K562 (cell line): ENCODE measurements around the gene INTS1. TPM values are rescaled to one million over a fixed set of nuclear protein-coding genes. Genes with fewer than 3 reads are reported as not detected.
A peak's percentile ranks its signal among the peaks of the same experiment; 100 is the strongest.

Experiments used
- ATAC-seq: fragments of 200-7000 bp; cut with Tn5 transposase; 3 replicates; pipeline ENCODE4 v1.9.1; 2020; ENCODE audit warnings: moderate library complexity
- BruUV-seq: library from RNA; stranded (reverse); fragments of 400-500 nt; replicated peaks from 2 replicates; lab custom pipeline; 2021; lab: Mats Ljungman, UMichigan
- CTCF ChIA-PET: fragments of 300-600 bp; formaldehyde crosslinking; extraction: SDS; loops from one replicate; lab custom pipeline; 2021; ENCODE audit warnings: low intra/inter-chr PET ratio; lab: Yijun Ruan, JAX
- POLR2A ChIA-PET: fragments of 300-600, 350-650 bp; sonication (Branson Sonifier 250); formaldehyde crosslinking; extraction: SDS; loops from one replicate; lab custom pipeline; 2021; ENCODE audit warnings: antibody characterized with exemption, inconsistent platforms; lab: Yijun Ruan, JAX
- DNase-seq, 4 experiments: peaks; one replicate each; pipeline versions ENCODE4 v3.0.0 to v3.0.0-alpha.2; 2011 to 2018; ENCODE audit warnings: low spot score in 3 of 4, mixed read lengths in 3 of 4; ENCODE audit errors: extremely low read depth in 1 of 4
- FAIRE-seq: peaks from 2 replicates; lab custom pipeline; 2011; peaks lifted over from hg19 to GRCh38; lab: Jason Lieb, UNC
- H2AFZ ChIP-seq: 2 replicates; pipeline ENCODE4 v1.6.0; 2011; ENCODE audit warnings: low read depth, low read length, control low read depth, inconsistent platforms
- H3K27ac ChIP-seq: fragments of 200-600 bp; 3 replicates; pipeline ENCODE4 v1.8.0; 2011; ENCODE audit warnings: low read depth, mild to moderate bottlenecking, control low read depth, inconsistent platforms, low read length, moderate library complexity, mixed read lengths; ENCODE audit errors: extremely low read depth
- H3K27me3 ChIP-seq, 2 experiments: fragments of 300-600 bp in 1 of 2; 2 replicates in 1 of 2; 3 replicates in 1 of 2; pipeline versions ENCODE4 v1.6.0 to v1.8.0; 2011; ENCODE audit warnings: inconsistent platforms in 2 of 2, low read length in 2 of 2, mild to moderate bottlenecking in 1 of 2, mixed read lengths in 1 of 2, moderate library complexity in 1 of 2; ENCODE audit not compliant: control insufficient read depth in 2 of 2, insufficient read depth in 2 of 2
- H3K36me3 ChIP-seq: fragments of 300-600 bp; 3 replicates; pipeline ENCODE4 v1.8.0; 2011; ENCODE audit warnings: mild to moderate bottlenecking, low read length, inconsistent platforms; ENCODE audit not compliant: control insufficient read depth, insufficient read depth
- H3K4me1 ChIP-seq, 2 experiments: fragments of 200-600 bp in 1 of 2; replicated peaks in 1 of 2; 2 replicates in 1 of 2; 3 replicates in 1 of 2; pipeline versions ENCODE4 v1.5.1 to v1.8.0; 2011; ENCODE audit warnings: inconsistent platforms in 2 of 2, low read length in 2 of 2, mild to moderate bottlenecking in 1 of 2, mixed read lengths in 1 of 2, moderate library complexity in 1 of 2; ENCODE audit not compliant: control insufficient read depth in 2 of 2, insufficient read depth in 2 of 2
- H3K4me2 ChIP-seq: 2 replicates; pipeline ENCODE4 v1.6.1; 2011; ENCODE audit warnings: low read length, control low read depth, inconsistent platforms, mixed read lengths; ENCODE audit not compliant: insufficient read depth
- H3K4me3 ChIP-seq: fragments of 200-600 bp; sonication (generic), shearing (Covaris generic); 2 replicates; pipeline ENCODE4 v1.5.1; 2016; ENCODE audit warnings: control low read depth, inconsistent platforms
- H3K79me2 ChIP-seq: fragments of 200-600 bp; 3 replicates; pipeline ENCODE4 v1.8.0; 2011; ENCODE audit warnings: low read length, inconsistent platforms; ENCODE audit not compliant: control insufficient read depth, insufficient read depth
- H3K9ac ChIP-seq, 2 experiments: 2 replicates each; pipeline versions ENCODE4 v1.6.0 to v1.6.1; 2011; ENCODE audit warnings: low read depth in 2 of 2, low read length in 2 of 2, control low read depth in 1 of 2, inconsistent platforms in 1 of 2, mild to moderate bottlenecking in 1 of 2, mixed read lengths in 1 of 2; ENCODE audit not compliant: insufficient read depth in 1 of 2
- H3K9me1 ChIP-seq: one replicate; pipeline ENCODE4 v1.6.0; 2011; ENCODE audit warnings: inconsistent platforms, mild to moderate bottlenecking, low read length, moderate library complexity; ENCODE audit not compliant: control insufficient read depth, insufficient read depth
- H3K9me3 ChIP-seq: replicated peaks from 2 replicates; pipeline ENCODE4 v1.5.1; 2011; ENCODE audit warnings: low read depth, low read length, inconsistent platforms; ENCODE audit not compliant: control insufficient read depth, insufficient read depth
- H4K20me1 ChIP-seq: replicated peaks from 2 replicates; pipeline ENCODE4 v1.6.1; 2011; ENCODE audit warnings: low read length, inconsistent platforms, mixed read lengths; ENCODE audit not compliant: control insufficient read depth, insufficient read depth
- ARID1B ChIP-seq: fragments of 450-650 bp; IDR thresholded peaks from 2 replicates; pipeline ENCODE4 v1.6.1; 2016; ENCODE audit warnings: antibody characterized with exemption, mild to moderate bottlenecking, inconsistent platforms
- FOXJ2 ChIP-seq: fragments of 200-800 bp; sonication (Bioruptor generic); IDR thresholded peaks from 2 replicates; pipeline ENCODE4 v1.6.1; 2016; ENCODE audit warnings: missing genetic modification characterization, missing compliant biosample characterization
- HEY1 ChIP-seq: fragments of 250-450 bp; sonication (Bioruptor Pico); IDR thresholded peaks from 2 replicates; pipeline ENCODE4 v1.5.0; 2020; ENCODE audit warnings: mild to moderate bottlenecking, moderate library complexity, borderline replicate concordance
- RCOR1 ChIP-seq, 2 experiments: IDR thresholded peaks; 2 replicates each; pipeline ENCODE4 v1.6.1; 2012; ENCODE audit warnings: low read depth in 2 of 2, low read length in 2 of 2, borderline replicate concordance in 1 of 2, improper control_type of control experiment in 1 of 2
- SIX5 ChIP-seq, 2 experiments: IDR thresholded peaks; 2 replicates each; pipeline ENCODE4 v1.6.1; 2011; ENCODE audit warnings: low read length in 2 of 2, borderline replicate concordance in 1 of 2, low read depth in 1 of 2, mild to moderate bottlenecking in 1 of 2, moderate library complexity in 1 of 2; ENCODE audit not compliant: insufficient read depth in 1 of 2
- TAF9B ChIP-seq: fragments of 450-650 bp; IDR thresholded peaks from 2 replicates; pipeline ENCODE4 v1.6.1; 2018; ENCODE audit warnings: mild to moderate bottlenecking; ENCODE audit not compliant: partially characterized antibody
- TEAD4 ChIP-seq, 2 experiments: sonication (generic) in 1 of 2; formaldehyde crosslinking in 1 of 2; IDR thresholded peaks; 2 replicates each; pipeline versions ENCODE4 v1.6.1 to v1.8.0; 2012 to 2022; ENCODE audit warnings: borderline replicate concordance in 1 of 2, inconsistent platforms in 1 of 2, low read length in 1 of 2, mild to moderate bottlenecking in 1 of 2, missing genetic modification reagents in 1 of 2
- TOE1 ChIP-seq, 2 experiments: fragments of 450-650 bp in 1 of 2; sonication (generic) in 1 of 2; formaldehyde crosslinking in 1 of 2; IDR thresholded peaks; 2 replicates each; pipeline versions ENCODE4 v1.7.1 to v1.8.0; 2016 to 2022; ENCODE audit warnings: borderline replicate concordance in 2 of 2, mild to moderate bottlenecking in 2 of 2, antibody characterized with exemption in 1 of 2, inconsistent platforms in 1 of 2, low read depth in 1 of 2, missing genetic modification reagents in 1 of 2, moderate library complexity in 1 of 2
- ZNF263 ChIP-seq: sonication (generic); formaldehyde crosslinking; IDR thresholded peaks from 2 replicates; pipeline ENCODE4 v1.8.0; 2022; ENCODE audit warnings: mild to moderate bottlenecking, missing genetic modification reagents, borderline replicate concordance
- ZNF584 ChIP-seq: fragments of 200-800 bp; sonication (Bioruptor generic); IDR thresholded peaks from 2 replicates; pipeline ENCODE4 v1.6.1; 2016; ENCODE audit warnings: low read depth, mild to moderate bottlenecking, missing genetic modification characterization, missing compliant biosample characterization
- WGBS: fragments of 100-300 bp; shearing (Covaris generic); methylation state at CpG from one replicate; pipeline ENCODE4 v1.1.6; 2016; ENCODE audit warnings: low coverage, mixed read lengths; ENCODE audit not compliant: insufficient coverage; ENCODE audit errors: missing lambda C conversion rate; 5-methylcytosine and 5-hydroxymethylcytosine counted together
- in situ Hi-C: fragments of 300-500 bp; cut with MboI; formaldehyde crosslinking; loops from 4 replicates; pipeline ENCODE4 v1.15.0; 2018; ENCODE audit warnings: inconsistent platforms, mixed read lengths
- intact Hi-C: fragments of 100-400 bp; cut with micrococcal nuclease; formaldehyde crosslinking; loops from 2 replicates; pipeline ENCODE4 v1.14.2; 2022
- polyA plus RNA-seq, 8 experiments: library from polyadenylated mRNA; depleted of rRNA in 4 of 8; stranded (reverse) in 5 of 8; unstranded in 3 of 8; fragments of >200 nt; fragmentation: Nextera tagmentation in 2 of 8; fragmentation: Illumina TruSeq in 1 of 8; extraction: Ambion mirVana in 2 of 8; extraction: Trizol in 1 of 8; gene quantifications; 2 replicates each; pipeline versions ENCODE4 v1.2.1 to v1.2.3, GENCODE V29; 2011 to 2014; ENCODE audit warnings: inconsistent platforms in 1 of 8, missing spikeins in 1 of 8
- total RNA-seq, 7 experiments: library from RNA; depleted of rRNA in 6 of 7; stranded (reverse); fragments of >200 nt in 6 of 7; fragmentation: Illumina TruSeq in 2 of 7; extraction: Trizol in 2 of 7; gene quantifications; 2 replicates each; pipeline versions ENCODE4 v1.2.1 to v1.2.3, GENCODE V29; 2011 to 2021; ENCODE audit warnings: low replicate concordance in 1 of 7
- TF ChIP-seq, protein P1 (sequence below): fragments of 200-800 bp; sonication (Bioruptor generic); IDR thresholded peaks from 2 replicates; pipeline ENCODE4 v1.6.1; 2017; ENCODE audit warnings: missing genetic modification characterization, missing compliant biosample characterization
- TF ChIP-seq, protein P2 (sequence below): fragments of 250-450 bp; sonication (Bioruptor Pico); IDR thresholded peaks from 2 replicates; pipeline ENCODE4 v1.8.0; 2022; ENCODE audit warnings: inconsistent platforms
- TF ChIP-seq, protein P3 (sequence below), 3 experiments: fragments of 200-800 bp in 1 of 3; fragments of 250-450 bp in 1 of 3; fragments of 450-650 bp in 1 of 3; sonication (Bioruptor Pico) in 1 of 3; sonication (Bioruptor generic) in 1 of 3; formaldehyde crosslinking in 1 of 3; IDR thresholded peaks; 2 replicates each; pipeline versions ENCODE4 v1.6.1 to v1.8.0; 2016 to 2022; ENCODE audit warnings: mild to moderate bottlenecking in 2 of 3, missing genetic modification characterization in 2 of 3, missing compliant biosample characterization in 1 of 3, moderate library complexity in 1 of 3

Gene INTS1
- total and polyA plus RNA-seq, 9 of the 15 experiments (the other 6 are each of a cell fraction or from before 2014, with no cell fraction given) = 0.34 to 119 (median 18.5) TPM

DNA sequence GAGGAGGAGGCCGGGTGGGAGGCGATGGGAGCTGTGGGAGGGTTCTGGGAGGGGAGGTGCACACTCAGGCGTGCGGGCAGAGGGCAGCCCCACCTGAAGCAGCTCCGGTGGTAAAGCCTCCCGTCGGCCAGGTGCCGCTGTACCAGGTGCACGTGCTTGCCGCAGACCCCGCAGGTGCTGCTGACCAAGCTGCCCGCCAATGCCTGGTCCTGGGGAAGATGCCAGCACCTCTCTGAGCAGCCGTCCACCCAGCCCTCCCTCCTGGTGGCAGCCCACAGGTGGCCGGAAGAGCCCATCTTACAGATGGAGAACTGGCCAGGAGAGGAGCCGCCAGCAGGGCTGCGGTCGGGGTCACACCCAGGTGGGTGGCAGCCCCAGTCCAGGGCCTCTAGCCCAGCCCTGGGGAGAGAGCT, 57.6 kb downstream of the INTS1 start:
- CTCF ChIA-PET = no interaction called here
- Histone ChIP-seq H3K9me3 (no peaks in the 10 kb centered on the region), H3K4me3 (no peak overlapping the region), H3K9me1 (no peaks in the 10 kb centered on the region), H4K20me1 (no peaks in the 10 kb centered on the region; the same call in 1 of the 2 replicates), H3K27ac (no peak overlapping the region), H3K9ac (no peak overlapping the region), H2AFZ (no peak overlapping the region), H3K36me3 (peaks cover 75% of the 10 kb centered on the region; the same call in 1 of the 3 replicates), H3K4me2 (no peak overlapping the region), H3K27me3 (no peaks in the 10 kb centered on the region), H3K79me2 (peaks cover 12% of the 10 kb centered on the region; the same call in 2 of the 3 replicates), H3K4me1 (peaks cover 0 to 76% of the 10 kb centered on the region in 2 experiments; a peak in 2 of 5 replicates)
- FAIRE-seq (no peak), DNase-seq (no peak), ATAC-seq (peak; percentile 16; the same call in 1 of the 3 replicates)
- POLR2A ChIA-PET = no interaction called here
- no TSS peak for BruUV-seq
- intact Hi-C loops (no loop called here), in situ Hi-C loops (no loop called here)
- 80% methylated on average over 5 of the region's 17 CpGs for WGBS
- TF ChIP-seq FOXJ2 (tag) = no peak
- peak; percentile 91 for TF ChIP-seq ZNF263 (CRISPR knock-in tag)
- TF ChIP-seq, protein P1, sequence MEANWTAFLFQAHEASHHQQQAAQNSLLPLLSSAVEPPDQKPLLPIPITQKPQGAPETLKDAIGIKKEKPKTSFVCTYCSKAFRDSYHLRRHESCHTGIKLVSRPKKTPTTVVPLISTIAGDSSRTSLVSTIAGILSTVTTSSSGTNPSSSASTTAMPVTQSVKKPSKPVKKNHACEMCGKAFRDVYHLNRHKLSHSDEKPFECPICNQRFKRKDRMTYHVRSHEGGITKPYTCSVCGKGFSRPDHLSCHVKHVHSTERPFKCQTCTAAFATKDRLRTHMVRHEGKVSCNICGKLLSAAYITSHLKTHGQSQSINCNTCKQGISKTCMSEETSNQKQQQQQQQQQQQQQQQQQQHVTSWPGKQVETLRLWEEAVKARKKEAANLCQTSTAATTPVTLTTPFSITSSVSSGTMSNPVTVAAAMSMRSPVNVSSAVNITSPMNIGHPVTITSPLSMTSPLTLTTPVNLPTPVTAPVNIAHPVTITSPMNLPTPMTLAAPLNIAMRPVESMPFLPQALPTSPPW (CRISPR knock-in tag) = 0 out of 2 replicates have a peak, but pooled peaks have one; percentile 28
- TF ChIP-seq TOE1 (IDR thresholded peaks at IDR 0.05; ENCODE audit: borderline replicate concordance) = no peak
- TF ChIP-seq TOE1 (CRISPR knock-in tag; IDR thresholded peaks at IDR 0.05; ENCODE audit: borderline replicate concordance, low read depth) = no peak
- TF ChIP-seq RCOR1 (IDR thresholded peaks at IDR 0.05; ENCODE audit: borderline replicate concordance in 1 of 2, low read depth in 2 of 2, low read length in 2 of 2) = no peak
- TF ChIP-seq SIX5 (IDR thresholded peaks at IDR 0.05; ENCODE audit: borderline replicate concordance in 1 of 2, insufficient read depth in 1 of 2, low read depth in 1 of 2, low read length in 2 of 2) = no peak
- no peak for TF ChIP-seq ARID1B
- no peak for TF ChIP-seq HEY1 (CRISPR knock-in tag)
- no peak for TF ChIP-seq ZNF584 (CRISPR knock-in tag)
- TF ChIP-seq TAF9B = no peak
- no peak for TF ChIP-seq TEAD4 (IDR thresholded peaks at IDR 0.05; ENCODE audit: low read length)
- TF ChIP-seq TEAD4 (CRISPR knock-in tag; IDR thresholded peaks at IDR 0.05; ENCODE audit: borderline replicate concordance) = no peak
- TF ChIP-seq, protein P2, sequence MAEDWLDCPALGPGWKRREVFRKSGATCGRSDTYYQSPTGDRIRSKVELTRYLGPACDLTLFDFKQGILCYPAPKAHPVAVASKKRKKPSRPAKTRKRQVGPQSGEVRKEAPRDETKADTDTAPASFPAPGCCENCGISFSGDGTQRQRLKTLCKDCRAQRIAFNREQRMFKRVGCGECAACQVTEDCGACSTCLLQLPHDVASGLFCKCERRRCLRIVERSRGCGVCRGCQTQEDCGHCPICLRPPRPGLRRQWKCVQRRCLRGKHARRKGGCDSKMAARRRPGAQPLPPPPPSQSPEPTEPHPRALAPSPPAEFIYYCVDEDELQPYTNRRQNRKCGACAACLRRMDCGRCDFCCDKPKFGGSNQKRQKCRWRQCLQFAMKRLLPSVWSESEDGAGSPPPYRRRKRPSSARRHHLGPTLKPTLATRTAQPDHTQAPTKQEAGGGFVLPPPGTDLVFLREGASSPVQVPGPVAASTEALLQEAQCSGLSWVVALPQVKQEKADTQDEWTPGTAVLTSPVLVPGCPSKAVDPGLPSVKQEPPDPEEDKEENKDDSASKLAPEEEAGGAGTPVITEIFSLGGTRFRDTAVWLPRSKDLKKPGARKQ = no peak
- TF ChIP-seq, protein P3, sequence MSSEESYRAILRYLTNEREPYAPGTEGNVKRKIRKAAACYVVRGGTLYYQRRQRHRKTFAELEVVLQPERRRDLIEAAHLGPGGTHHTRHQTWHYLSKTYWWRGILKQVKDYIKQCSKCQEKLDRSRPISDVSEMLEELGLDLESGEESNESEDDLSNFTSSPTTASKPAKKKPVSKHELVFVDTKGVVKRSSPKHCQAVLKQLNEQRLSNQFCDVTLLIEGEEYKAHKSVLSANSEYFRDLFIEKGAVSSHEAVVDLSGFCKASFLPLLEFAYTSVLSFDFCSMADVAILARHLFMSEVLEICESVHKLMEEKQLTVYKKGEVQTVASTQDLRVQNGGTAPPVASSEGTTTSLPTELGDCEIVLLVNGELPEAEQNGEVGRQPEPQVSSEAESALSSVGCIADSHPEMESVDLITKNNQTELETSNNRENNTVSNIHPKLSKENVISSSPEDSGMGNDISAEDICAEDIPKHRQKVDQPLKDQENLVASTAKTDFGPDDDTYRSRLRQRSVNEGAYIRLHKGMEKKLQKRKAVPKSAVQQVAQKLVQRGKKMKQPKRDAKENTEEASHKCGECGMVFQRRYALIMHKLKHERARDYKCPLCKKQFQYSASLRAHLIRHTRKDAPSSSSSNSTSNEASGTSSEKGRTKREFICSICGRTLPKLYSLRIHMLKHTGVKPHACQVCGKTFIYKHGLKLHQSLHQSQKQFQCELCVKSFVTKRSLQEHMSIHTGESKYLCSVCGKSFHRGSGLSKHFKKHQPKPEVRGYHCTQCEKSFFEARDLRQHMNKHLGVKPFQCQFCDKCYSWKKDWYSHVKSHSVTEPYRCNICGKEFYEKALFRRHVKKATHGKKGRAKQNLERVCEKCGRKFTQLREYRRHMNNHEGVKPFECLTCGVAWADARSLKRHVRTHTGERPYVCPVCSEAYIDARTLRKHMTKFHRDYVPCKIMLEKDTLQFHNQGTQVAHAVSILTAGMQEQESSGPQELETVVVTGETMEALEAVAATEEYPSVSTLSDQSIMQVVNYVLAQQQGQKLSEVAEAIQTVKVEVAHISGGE (CRISPR knock-in tag; IDR thresholded peaks at IDR 0.05) = no peak
